ENCODE measurements around the gene RAB3GAP2.

DNA sequence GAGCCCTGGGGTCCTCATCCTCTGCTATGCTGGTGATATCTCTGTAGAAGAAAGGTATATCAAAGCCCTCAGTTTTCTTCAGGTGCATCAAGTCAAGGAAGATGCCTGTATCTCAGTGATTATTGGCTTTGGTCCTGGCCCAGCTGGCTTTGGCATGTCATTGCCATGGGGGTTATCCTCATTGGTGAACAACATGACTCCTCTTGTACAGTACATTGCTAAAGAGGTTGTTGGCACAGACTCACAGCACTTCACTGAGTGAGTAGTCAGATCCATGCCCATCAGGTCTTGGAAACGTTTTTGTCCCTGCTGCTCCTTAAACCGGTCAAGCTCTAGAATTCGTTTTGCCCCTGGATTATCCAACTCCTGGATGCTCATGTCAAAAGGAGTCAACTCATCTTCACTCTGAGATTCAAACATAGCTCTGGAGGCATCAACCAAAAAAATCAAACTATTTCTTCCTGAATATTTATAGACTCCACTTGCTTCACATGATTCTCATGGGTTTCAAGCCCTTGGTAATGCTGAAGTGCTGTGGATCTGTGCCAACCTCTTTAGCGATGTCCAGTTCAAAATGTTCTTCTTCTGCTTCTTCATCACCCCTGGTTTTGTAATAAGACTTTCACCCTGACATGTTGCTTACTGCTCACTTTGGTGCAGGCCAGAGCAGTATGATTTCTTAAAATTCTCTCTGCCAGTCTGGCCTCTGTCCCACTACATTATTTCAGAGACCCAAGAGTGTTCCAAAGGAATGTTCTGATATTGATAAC lies 43.0 kb upstream of the RAB3GAP2 start:
- TF ChIP-seq, protein P1, sequence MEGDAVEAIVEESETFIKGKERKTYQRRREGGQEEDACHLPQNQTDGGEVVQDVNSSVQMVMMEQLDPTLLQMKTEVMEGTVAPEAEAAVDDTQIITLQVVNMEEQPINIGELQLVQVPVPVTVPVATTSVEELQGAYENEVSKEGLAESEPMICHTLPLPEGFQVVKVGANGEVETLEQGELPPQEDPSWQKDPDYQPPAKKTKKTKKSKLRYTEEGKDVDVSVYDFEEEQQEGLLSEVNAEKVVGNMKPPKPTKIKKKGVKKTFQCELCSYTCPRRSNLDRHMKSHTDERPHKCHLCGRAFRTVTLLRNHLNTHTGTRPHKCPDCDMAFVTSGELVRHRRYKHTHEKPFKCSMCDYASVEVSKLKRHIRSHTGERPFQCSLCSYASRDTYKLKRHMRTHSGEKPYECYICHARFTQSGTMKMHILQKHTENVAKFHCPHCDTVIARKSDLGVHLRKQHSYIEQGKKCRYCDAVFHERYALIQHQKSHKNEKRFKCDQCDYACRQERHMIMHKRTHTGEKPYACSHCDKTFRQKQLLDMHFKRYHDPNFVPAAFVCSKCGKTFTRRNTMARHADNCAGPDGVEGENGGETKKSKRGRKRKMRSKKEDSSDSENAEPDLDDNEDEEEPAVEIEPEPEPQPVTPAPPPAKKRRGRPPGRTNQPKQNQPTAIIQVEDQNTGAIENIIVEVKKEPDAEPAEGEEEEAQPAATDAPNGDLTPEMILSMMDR (IDR thresholded peaks at IDR 0.05 in 2 of 3, conservative IDR thresholded peaks at IDR 0.05 in 1 of 3; ENCODE audit: control insufficient read depth in 2 of 3, extremely low read depth in 1 of 3, insufficient read depth in 1 of 3, low read depth in 3 of 3, low read length in 3 of 3) = no peak
- no peak for TF ChIP-seq POLR2AphosphoS5 (IDR thresholded peaks at IDR 0.05; ENCODE audit: low read length)
- TF ChIP-seq, protein P2, sequence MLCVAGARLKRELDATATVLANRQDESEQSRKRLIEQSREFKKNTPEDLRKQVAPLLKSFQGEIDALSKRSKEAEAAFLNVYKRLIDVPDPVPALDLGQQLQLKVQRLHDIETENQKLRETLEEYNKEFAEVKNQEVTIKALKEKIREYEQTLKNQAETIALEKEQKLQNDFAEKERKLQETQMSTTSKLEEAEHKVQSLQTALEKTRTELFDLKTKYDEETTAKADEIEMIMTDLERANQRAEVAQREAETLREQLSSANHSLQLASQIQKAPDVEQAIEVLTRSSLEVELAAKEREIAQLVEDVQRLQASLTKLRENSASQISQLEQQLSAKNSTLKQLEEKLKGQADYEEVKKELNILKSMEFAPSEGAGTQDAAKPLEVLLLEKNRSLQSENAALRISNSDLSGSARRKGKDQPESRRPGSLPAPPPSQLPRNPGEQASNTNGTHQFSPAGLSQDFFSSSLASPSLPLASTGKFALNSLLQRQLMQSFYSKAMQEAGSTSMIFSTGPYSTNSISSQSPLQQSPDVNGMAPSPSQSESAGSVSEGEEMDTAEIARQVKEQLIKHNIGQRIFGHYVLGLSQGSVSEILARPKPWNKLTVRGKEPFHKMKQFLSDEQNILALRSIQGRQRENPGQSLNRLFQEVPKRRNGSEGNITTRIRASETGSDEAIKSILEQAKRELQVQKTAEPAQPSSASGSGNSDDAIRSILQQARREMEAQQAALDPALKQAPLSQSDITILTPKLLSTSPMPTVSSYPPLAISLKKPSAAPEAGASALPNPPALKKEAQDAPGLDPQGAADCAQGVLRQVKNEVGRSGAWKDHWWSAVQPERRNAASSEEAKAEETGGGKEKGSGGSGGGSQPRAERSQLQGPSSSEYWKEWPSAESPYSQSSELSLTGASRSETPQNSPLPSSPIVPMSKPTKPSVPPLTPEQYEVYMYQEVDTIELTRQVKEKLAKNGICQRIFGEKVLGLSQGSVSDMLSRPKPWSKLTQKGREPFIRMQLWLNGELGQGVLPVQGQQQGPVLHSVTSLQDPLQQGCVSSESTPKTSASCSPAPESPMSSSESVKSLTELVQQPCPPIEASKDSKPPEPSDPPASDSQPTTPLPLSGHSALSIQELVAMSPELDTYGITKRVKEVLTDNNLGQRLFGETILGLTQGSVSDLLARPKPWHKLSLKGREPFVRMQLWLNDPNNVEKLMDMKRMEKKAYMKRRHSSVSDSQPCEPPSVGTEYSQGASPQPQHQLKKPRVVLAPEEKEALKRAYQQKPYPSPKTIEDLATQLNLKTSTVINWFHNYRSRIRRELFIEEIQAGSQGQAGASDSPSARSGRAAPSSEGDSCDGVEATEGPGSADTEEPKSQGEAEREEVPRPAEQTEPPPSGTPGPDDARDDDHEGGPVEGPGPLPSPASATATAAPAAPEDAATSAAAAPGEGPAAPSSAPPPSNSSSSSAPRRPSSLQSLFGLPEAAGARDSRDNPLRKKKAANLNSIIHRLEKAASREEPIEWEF (IDR thresholded peaks at IDR 0.05; ENCODE audit: insufficient replicate concordance, low read depth, low read length) = no peak
- no peak for TF ChIP-seq ZNF622 (IDR thresholded peaks at IDR 0.05)
- TF ChIP-seq, protein P3, sequence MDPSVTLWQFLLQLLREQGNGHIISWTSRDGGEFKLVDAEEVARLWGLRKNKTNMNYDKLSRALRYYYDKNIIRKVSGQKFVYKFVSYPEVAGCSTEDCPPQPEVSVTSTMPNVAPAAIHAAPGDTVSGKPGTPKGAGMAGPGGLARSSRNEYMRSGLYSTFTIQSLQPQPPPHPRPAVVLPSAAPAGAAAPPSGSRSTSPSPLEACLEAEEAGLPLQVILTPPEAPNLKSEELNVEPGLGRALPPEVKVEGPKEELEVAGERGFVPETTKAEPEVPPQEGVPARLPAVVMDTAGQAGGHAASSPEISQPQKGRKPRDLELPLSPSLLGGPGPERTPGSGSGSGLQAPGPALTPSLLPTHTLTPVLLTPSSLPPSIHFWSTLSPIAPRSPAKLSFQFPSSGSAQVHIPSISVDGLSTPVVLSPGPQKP (IDR thresholded peaks at IDR 0.05; ENCODE audit: low read depth, low read length) = no peak
- no peak for TF ChIP-seq POLR2A (IDR thresholded peaks at IDR 0.05; ENCODE audit: low read depth, low read length)
